CD14-positive monocyte (primary cell): ENCODE results near the gene SOBP. TPM values are rescaled to one million over a fixed set of nuclear protein-coding genes. Genes with fewer than 3 reads are reported as not detected.

Experiments
- DNase-seq, 3 donors: peaks; one replicate each; pipeline ENCODE4 v3.0.0-alpha.2; 2011 to 2022
- H2AFZ ChIP-seq: 2 replicates; pipeline ENCODE4 v1.6.0; 2012; ENCODE audit warnings: mild to moderate bottlenecking, low read depth, low read length, inconsistent platforms; ENCODE audit not compliant: insufficient read depth, poor library complexity, severe bottlenecking
- H3K27ac ChIP-seq, 2 donors: 1 replicate in 1 of 2; 2 replicates in 1 of 2; pipeline ENCODE4 v1.5.1; 2012 to 2013; ENCODE audit warnings: low read length in 2 of 2, control low read depth in 1 of 2, inconsistent platforms in 1 of 2, low read depth in 1 of 2, mild to moderate bottlenecking in 1 of 2
- H3K27me3 ChIP-seq, 2 donors: one replicate each; pipeline versions ENCODE4 v1.6.0 to v1.6.1; 2011 to 2013; ENCODE audit warnings: low read length in 2 of 2; ENCODE audit not compliant: control insufficient read depth in 2 of 2, insufficient read depth in 2 of 2
- H3K36me3 ChIP-seq, 2 donors: replicated peaks in 1 of 2; 1 replicate in 1 of 2; 2 replicates in 1 of 2; pipeline versions ENCODE4 v1.5.1 to v1.6.1; 2012 to 2013; ENCODE audit warnings: low read length in 2 of 2, control low read depth in 1 of 2, inconsistent platforms in 1 of 2, mild to moderate bottlenecking in 1 of 2; ENCODE audit not compliant: insufficient read depth in 2 of 2, control insufficient read depth in 1 of 2
- H3K4me1 ChIP-seq, 2 donors: 1 replicate in 1 of 2; 2 replicates in 1 of 2; pipeline versions ENCODE4 v1.5.1 to v1.6.1; 2012 to 2013; ENCODE audit warnings: low read length in 2 of 2, control low read depth in 1 of 2, inconsistent platforms in 1 of 2, mild to moderate bottlenecking in 1 of 2, moderate library complexity in 1 of 2; ENCODE audit not compliant: insufficient read depth in 2 of 2, control insufficient read depth in 1 of 2
- H3K4me2 ChIP-seq: replicated peaks from 2 replicates; pipeline ENCODE3; 2012; ENCODE audit warnings: low read length, moderate library complexity, mild to moderate bottlenecking; ENCODE audit not compliant: poor library complexity, severe bottlenecking; ENCODE audit errors: extremely low read depth
- H3K4me3 ChIP-seq, 3 experiments: fragments of 200-600 bp in 1 of 3; sonication (generic) in 1 of 3; replicated peaks in 1 of 3; 1 replicate in 2 of 3; 2 replicates in 1 of 3; pipeline ENCODE4 v1.5.1; 2011 to 2013; ENCODE audit warnings: low read length in 3 of 3, mild to moderate bottlenecking in 3 of 3, control low read depth in 2 of 3, low read depth in 2 of 3, inconsistent platforms in 1 of 3, moderate library complexity in 1 of 3
- H3K79me2 ChIP-seq: 2 replicates; pipeline ENCODE4 v1.6.0; 2012; ENCODE audit warnings: mild to moderate bottlenecking, control low read depth, inconsistent platforms, low read length, moderate library complexity; ENCODE audit not compliant: insufficient read depth
- H3K9ac ChIP-seq: 2 replicates; pipeline ENCODE4 v1.6.0; 2017; ENCODE audit warnings: low read length, mild to moderate bottlenecking; ENCODE audit not compliant: insufficient read depth, poor library complexity, severe bottlenecking
- H3K9me3 ChIP-seq, 2 donors: replicated peaks in 1 of 2; 1 replicate in 1 of 2; 2 replicates in 1 of 2; pipeline versions ENCODE4 v1.5.1 to v1.6.1; 2012 to 2013; ENCODE audit warnings: low read length in 2 of 2, control low read depth in 1 of 2; ENCODE audit not compliant: control insufficient read depth in 1 of 2, insufficient read depth in 1 of 2
- H4K20me1 ChIP-seq: 2 replicates; pipeline ENCODE4 v1.6.0; 2012; ENCODE audit warnings: mild to moderate bottlenecking, low read length, control low read depth, moderate library complexity; ENCODE audit not compliant: insufficient read depth
- H3K27ac Mint-ChIP-seq, 7 donors: one replicate each; pipeline ENCODE4 v1.8.0; 2020; ENCODE audit warnings: mild to moderate bottlenecking in 7 of 7, mixed read lengths in 7 of 7, moderate library complexity in 6 of 7, inconsistent platforms in 2 of 7
- H3K27me3 Mint-ChIP-seq, 3 donors: one replicate each; pipeline ENCODE4 v1.8.0; 2021 to 2022; ENCODE audit warnings: low read depth in 3 of 3, mild to moderate bottlenecking in 3 of 3, mixed read lengths in 3 of 3, moderate library complexity in 3 of 3, inconsistent platforms in 1 of 3
- H3K36me3 Mint-ChIP-seq, 2 donors: one replicate each; pipeline ENCODE4 v1.8.0; 2020; ENCODE audit warnings: mixed read lengths in 2 of 2, inconsistent platforms in 1 of 2, mild to moderate bottlenecking in 1 of 2
- H3K4me1 Mint-ChIP-seq: one replicate; pipeline ENCODE4 v1.8.0; 2020; ENCODE audit warnings: mild to moderate bottlenecking, mixed read lengths
- H3K4me3 Mint-ChIP-seq, 2 donors: one replicate each; pipeline ENCODE4 v1.8.0; 2020; ENCODE audit warnings: mild to moderate bottlenecking in 2 of 2, mixed read lengths in 2 of 2, moderate library complexity in 1 of 2
- H3K9me3 Mint-ChIP-seq, 7 donors: one replicate each; pipeline ENCODE4 v1.8.0; 2020 to 2022; ENCODE audit warnings: mixed read lengths in 7 of 7, mild to moderate bottlenecking in 6 of 7, moderate library complexity in 6 of 7, inconsistent platforms in 2 of 7
- CTCF ChIP-seq: fragments of 200-600 bp; IDR thresholded peaks from one replicate; pipeline ENCODE4 v1.8.0; 2022; ENCODE audit warnings: antibody characterized with exemption, mild to moderate bottlenecking
- WGBS: methylation state at CpG from one replicate; pipeline ENCODE4 v1.1.5; 2013; ENCODE audit warnings: missing lambda C conversion rate; ENCODE audit not compliant: insufficient coverage; 5-methylcytosine and 5-hydroxymethylcytosine counted together
- intact Hi-C, 2 donors: fragments of 100-400 bp; cut with micrococcal nuclease; formaldehyde crosslinking; loops; one replicate each; pipeline versions ENCODE4 v1.15.0 to v1.15.1; 2023
- polyA plus RNA-seq, 3 donors: library from polyadenylated mRNA; depleted of rRNA in 1 of 3; unstranded in 2 of 3; stranded (reverse) in 1 of 3; fragments of 300-500 nt in 2 of 3; fragments of >200 nt in 1 of 3; fragmentation: Illumina TruSeq in 2 of 3; gene quantifications; 1 replicate in 2 of 3; 2 replicates in 1 of 3; pipeline ENCODE4 v1.2.3, GENCODE V29; 2012 to 2021

Gene SOBP
- polyA plus RNA-seq, 3 donors: not detected

GRCh38 chr6:107695061-107695720, 205.3 kb downstream of the SOBP start:
- Histone ChIP-seq H3K27me3 (peaks cover 2 to 5% of the 10 kb centered on the region in 2 donors), H3K36me3 (no peaks in the 10 kb centered on the region), H3K9ac (no peak overlapping the region), H2AFZ (no peak overlapping the region), H3K27ac (no peak overlapping the region), H3K79me2 (no peaks in the 10 kb centered on the region), H3K4me2 (no peak overlapping the region), H3K9me3 (no peaks in the 10 kb centered on the region), H3K4me1 (no peaks in the 10 kb centered on the region), H3K4me3 (no peak overlapping the region), H4K20me1 (no peaks in the 10 kb centered on the region)
- H3K4me3 Mint-ChIP-seq: no peak overlapping the region
- no peaks in the 10 kb centered on the region for H3K36me3 Mint-ChIP-seq
- H3K4me1 Mint-ChIP-seq: no peaks in the 10 kb centered on the region
- H3K27me3 Mint-ChIP-seq: peaks cover 11 to 14% (median 12%) of the 10 kb centered on the region in 3 donors
- peaks cover 0 to 6% (median 0%) of the 10 kb centered on the region in 7 donors for H3K9me3 Mint-ChIP-seq
- TF ChIP-seq CTCF: no peak
- DNase-seq: no peak
- WGBS: 100% methylated on average over 2 of the region's 2 CpGs
- intact Hi-C loops: no loop called here
- H3K27ac Mint-ChIP-seq: no peak overlapping the region

- no peak overlapping the region for H3K27ac Mint-ChIP-seq
- WGBS: 53% methylated on average over 3 of the region's 5 CpGs
Measured at GRCh38 chr6:107697682-107698081, 207.8 kb downstream of the SOBP start.

More at GRCh38 chr6:107697682-107698081, 207.8 kb downstream of the SOBP start:
- H3K4me3 ChIP-seq: no peak overlapping the region
- no peaks in the 10 kb centered on the region for H3K79me2 ChIP-seq
- H3K27ac ChIP-seq: no peak overlapping the region
- peaks cover 2 to 5% of the 10 kb centered on the region in 2 donors for H3K27me3 ChIP-seq
- no peak overlapping the region for H3K4me2 ChIP-seq
- no peaks in the 10 kb centered on the region for H3K36me3 ChIP-seq
- intact Hi-C loops: no loop called here
- no peak for TF ChIP-seq CTCF
- no peaks in the 10 kb centered on the region for H3K4me1 Mint-ChIP-seq
- no peaks in the 10 kb centered on the region for H3K9me3 ChIP-seq
- DNase-seq: no peak
- no peaks in the 10 kb centered on the region for H4K20me1 ChIP-seq
- no peak overlapping the region for H3K9ac ChIP-seq
- no peak overlapping the region for H3K4me3 Mint-ChIP-seq
- H2AFZ ChIP-seq: no peak overlapping the region
- peaks cover 0 to 6% (median 0%) of the 10 kb centered on the region in 7 donors for H3K9me3 Mint-ChIP-seq
- no peaks in the 10 kb centered on the region for H3K4me1 ChIP-seq
- no peaks in the 10 kb centered on the region for H3K36me3 Mint-ChIP-seq
- peaks cover 12 to 18% (median 13%) of the 10 kb centered on the region in 3 donors for H3K27me3 Mint-ChIP-seq
